ENCODE data around the gene QDPR.
A peak's percentile ranks its signal among the peaks of the same experiment; 100 is the strongest.

QDPR gene

DNA sequence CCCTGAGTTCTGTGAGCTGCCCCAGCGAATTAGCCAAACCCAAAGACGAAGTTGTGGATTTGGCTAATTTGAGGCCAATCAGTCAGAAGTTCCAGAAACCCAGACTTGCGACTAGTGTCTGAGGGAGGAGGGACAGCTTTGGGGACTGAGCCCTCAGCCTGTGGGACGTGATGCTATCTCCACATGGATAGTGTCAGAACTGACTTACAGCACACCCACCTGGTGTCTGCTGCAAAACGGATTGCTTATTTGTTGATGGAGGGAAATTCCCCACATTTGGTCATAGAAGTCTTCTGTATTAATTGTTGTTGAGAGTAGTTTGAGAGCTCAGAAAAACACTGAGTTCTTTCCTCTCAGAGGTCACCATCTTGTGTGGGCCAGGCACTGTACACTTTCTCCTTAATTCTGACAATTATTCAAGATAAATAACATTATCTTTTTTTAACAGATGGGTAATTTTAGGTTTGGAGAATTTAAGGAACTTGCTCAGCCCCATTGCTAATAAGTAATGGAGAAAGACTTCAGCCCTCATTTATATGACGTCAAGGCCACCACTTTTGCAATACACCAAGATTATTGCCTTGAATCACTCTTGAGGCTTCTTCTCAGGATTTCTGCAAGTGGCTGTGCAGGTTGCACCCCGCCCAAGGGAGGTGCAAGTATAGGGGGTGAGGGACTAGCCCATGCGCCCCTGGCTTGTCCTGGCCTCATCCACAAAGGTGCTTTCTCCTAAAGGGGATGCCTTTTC, 19.8 kb upstream of the QDPR start:
- DNase-seq (ENCODE audit: extremely low spot score, insufficient read length, low read depth): no peak
- no peak for FAIRE-seq

DNA sequence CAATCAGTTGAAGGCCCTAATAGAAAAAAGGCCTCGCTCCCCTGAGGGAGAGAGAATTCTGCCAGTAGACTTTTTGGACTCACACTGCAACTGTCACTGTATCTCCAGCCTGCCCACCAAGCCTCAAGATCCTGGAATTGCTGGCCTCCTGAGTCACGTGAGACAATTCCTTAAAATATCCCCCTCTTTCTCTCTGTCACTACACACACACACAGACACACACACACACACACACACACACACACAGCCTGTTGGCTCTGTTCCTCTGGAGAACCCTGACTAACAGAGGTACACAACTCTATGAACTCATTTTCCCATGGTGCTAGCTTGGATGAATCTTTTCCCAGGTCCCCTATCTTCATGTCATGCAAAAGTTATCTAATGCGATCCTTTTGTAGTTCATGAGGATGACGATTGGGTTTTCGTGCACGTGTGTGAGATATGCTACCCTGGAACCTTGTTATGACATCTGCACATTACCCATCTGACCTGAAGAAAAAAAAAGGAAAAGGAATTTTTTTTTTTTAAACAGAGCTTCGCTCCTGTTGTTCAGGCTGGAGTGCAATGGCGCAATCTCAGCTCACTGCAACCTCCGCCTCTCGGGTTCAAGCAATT, 16.8 kb upstream of the QDPR start:
- DNase-seq (ENCODE audit: extremely low spot score, insufficient read length, low read depth): no peak
- no peak for FAIRE-seq

DNA sequence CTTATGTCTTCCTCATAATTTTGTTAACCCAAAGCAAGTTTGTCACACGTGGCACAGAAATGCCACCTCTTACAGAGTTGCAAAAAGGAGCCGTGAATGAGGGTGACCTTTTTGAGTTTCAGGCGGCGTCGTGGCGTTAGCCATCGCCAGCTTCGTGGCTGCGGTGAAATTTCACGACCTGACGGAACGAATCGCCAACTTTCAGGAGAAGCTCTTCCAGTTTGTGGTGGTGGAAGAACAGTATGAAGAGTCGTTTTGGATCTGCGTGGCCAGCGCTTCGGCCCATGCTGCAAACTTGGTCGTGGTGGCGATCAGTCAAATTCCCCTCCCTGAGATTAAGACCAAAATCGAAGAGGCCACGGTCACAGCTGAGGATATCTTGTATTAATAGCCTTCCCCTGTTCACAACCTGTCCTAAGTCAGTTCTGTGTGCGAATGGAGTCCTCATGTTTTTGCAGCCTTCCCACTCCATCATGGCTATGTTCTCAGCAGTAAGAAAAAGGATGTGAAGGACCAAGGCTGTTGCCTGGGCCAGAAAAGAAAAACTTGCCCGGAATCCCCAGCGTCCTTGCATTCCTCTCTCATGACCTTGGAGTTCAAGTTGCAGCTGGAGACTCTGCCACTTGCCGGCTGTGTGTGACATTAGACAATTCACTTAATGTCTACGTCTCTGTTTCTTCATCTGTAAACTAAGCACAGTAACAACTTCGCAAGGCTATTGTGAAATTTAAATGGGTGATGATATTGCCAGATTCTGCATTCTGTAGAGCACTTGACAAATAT, 15.0 kb upstream of the QDPR start:
- FAIRE-seq (no peak), DNase-seq (ENCODE audit: extremely low spot score, insufficient read length, low read depth) (no peak)

DNA sequence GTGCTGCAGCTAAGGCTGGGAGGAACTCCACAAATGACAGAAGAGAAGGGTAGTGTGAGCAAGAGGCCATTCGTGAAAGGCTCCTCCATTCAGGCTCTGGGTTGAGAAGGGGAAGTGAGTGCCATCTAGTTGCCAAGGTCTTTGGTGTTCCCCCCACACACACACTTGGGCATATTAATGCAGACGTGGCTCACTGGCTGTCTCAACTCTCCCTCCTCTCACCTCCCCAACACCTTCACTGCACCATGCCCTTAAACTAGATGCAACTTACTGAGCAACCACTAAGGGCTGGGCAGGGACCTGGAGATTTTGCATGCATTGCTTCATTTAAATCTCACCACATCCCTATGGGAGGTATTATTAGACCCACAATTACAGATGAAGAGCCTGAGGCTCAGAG, 11.8 kb upstream of the QDPR start:
- DNase-seq (ENCODE audit: extremely low spot score, insufficient read length, low read depth) (no peak), FAIRE-seq (no peak)

DNA sequence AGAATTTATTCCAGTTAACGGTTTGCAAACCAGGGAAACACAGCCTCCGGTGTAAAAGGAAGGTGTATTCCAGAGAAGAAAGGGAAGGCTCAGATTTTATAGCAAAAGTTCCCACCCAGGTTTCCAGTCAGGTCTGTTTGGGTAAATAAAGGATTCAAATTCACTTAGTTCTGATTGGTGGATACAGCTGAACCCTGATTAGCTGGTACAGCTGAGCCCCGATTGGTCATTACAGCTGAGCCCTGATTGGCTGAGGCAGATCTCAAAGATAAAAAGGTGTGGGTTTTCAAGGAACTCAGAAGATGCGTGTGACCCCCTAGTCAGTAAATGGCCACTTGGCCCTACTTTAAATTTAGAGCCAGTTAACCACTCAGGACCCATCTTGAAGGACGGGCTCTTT, 9.7 kb upstream of the QDPR start:
- no peak for FAIRE-seq
- no peak for DNase-seq (ENCODE audit: extremely low spot score, insufficient read length, low read depth)

DNA sequence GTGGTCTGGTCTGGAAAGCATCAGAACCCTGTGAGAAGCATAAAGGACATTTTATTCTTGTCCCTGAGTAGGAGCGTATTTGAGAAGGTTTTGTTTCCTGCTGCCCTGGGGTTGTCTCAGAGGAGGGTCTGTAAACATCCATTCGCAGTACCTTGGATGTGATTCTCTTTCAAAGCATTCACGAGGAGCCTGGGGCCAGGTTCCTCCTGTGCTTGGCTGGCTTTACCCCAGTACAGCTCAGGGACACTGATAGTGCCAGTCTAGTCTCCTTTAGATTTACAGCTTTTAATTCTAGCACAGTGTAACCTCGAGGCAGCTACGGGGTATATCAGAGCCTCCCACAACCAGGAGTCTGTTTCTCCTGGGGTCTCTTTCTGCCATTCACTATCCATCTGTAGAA, 5.8 kb upstream of the QDPR start:
- DNase-seq (ENCODE audit: extremely low spot score, insufficient read length, low read depth) (no peak), FAIRE-seq (no peak)

DNA sequence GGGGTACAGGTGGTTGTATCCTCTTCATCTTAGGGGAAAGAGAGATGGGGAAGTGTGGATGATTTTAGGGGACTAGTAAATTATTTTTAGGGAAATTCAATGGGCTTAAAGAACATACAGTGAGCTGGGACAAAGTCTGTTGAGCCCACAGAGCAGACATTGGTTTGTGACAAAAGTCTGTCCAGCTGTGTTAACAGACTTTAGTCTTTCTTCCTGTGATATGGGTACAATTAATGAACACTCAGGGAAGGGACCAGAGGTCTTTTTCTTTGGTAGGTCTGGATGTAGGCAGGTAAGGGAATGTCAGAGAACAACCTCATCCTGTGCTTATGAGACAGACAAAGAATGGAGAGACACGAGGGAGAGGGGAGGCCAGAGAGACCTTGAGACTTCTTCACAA, 5.1 kb upstream of the QDPR start:
- FAIRE-seq: no peak
- no peak for DNase-seq (ENCODE audit: extremely low spot score, insufficient read length, low read depth)

DNA sequence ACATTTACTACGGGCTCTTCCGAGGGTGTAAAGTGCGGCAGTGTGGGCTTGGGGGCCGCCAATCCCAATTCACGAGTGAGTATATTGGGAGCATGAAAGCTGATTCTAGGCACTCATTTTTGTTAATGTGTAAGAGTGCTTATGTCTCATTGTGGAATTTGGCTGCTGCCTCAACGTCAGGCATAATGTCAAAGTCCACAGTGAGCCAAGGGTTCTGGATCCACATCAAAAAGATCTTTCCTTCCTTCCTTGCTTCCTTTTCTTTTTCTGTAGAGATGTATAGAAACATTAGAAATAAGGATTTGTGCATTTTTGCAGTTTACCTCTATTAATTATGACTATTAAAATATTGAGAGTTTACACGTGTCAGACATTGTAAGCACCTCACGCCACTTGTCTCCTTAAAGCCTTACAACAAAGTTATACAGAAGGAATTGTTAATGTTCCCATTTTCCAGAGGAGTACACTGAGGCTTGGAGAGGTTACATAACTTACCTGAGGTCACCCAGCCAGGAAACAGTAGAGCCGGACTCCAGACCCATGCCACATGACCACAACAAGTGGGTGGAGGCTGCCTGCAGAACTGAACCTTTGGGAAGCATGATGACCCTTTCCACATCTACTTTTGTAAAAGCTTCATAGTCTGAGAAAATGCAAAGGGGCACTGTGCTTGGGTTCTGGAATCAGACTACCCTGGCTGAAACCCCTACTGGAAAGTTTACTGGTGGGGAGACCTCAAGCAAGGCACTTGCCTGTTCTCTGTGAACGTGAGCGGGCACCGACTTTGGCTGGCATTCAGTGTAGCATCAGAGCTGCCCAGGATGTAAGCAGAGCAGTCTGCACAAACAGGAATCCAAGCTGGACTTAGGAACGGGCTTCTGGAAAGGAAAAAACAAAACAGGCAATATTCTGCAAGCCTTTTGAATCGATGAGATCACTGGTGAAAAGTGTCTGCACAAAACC, 3.8 kb upstream of the QDPR start:
- DNase-seq (ENCODE audit: extremely low spot score, insufficient read length, low read depth): no peak

DNA sequence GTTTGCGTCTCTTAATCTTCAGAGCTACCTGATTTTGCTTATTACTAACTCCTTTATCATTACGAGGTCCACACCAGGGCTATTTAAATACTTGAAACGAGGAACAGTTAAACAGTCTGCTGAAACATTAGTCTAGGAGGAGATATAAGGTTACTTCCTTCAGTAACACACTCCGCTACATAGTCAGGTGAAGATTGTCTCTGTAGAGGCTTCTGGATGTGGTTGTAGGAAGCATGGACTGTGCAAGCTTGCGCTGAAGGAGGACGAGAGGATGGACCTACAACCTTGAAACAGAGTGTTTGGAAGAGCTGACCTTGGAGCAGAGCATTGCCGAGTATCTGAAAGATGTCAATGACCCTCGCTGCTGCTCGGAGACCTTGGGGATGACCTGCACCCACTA, 3.0 kb upstream of the QDPR start, which contains the start of gene CLRN2:
TSS of gene CLRN2 (plus strand) at position 301 of the 400 bp plus-strand sequence. CDS start 102 bp downstream, outside the sequence.
- DNase-seq (ENCODE audit: extremely low spot score, insufficient read length, low read depth): no peak
- FAIRE-seq: no peak

More for the DNA sequence above, 3.8 kb upstream of the QDPR start:
- FAIRE-seq: no peak

DNA sequence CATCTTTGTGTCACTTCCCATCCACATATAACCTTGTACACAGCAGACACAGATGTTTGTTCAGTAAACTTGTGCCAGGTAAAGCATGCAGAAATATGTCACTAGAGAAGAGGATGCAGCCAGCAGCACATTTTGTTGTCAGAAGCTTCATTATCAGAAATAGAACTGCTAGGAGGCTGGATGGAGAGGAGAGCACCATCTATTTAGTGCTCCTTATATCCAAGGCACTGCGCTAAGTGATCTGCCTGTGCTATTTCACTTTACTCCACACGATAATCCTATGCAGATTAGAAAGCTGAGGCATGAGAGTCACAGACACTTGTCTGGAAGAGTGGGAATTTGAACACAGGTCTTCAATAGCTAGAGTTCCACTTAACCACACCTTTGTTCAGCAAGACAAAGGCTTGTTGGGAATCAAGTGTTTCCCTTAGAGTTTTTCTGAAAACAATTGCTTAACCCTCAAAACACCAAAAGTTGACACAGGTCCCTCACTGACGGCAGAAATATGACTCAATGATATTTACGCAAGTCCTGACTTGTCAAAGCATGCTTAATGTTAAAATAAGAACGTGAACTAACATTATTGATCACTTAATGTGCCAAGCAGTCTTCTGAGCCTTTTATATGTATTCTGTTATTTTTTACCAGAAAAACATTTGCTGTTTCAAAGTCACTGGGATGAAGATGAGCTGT, 1.2 kb upstream of the QDPR start:
- DNase-seq (ENCODE audit: extremely low spot score, insufficient read length, low read depth): no peak
- no peak for FAIRE-seq

DNA sequence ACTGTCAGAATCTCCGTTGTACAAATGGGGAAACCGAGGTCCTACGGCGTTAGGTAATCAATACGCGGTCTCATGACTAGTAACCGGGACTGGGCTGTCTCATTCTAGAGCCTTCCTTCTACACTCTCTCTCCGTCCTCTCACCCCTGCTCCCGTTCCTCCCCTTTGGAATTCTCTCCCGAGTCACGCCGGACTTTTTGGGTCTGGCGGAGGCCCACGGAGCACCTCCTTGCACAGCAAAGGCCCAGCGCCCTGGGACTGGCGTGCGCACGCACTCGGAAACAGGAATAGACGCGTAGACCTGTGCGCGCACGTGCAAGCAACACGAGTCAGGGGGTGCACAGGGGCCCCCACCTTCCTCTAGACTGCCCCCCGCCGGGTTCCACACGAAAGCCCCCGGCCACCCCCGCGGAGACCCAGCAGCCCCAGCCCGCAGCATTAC, 361 bp downstream of the QDPR start:
- peak; percentile 24 for FAIRE-seq
- DNase-seq (ENCODE audit: extremely low spot score, insufficient read length, low read depth): peak; percentile 30

DNA sequence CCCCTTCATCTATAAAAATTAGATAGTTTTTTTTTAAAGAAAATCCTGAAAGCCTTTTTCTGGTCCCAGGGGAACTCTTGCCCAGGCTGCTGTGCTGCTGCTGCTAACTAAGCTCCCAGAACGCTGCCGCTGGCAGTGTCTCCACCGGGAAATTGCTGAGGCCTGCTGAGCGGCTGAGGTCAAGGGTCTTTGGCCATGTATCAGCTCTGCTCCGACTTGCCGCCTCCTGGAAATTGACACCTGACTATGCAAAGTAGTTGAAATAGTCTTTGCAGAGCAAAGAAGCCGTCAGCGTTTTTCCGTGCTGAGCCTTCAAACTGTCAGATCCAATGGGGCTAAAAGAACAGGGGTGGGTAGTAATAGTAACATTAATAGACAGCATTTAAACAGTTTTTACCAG, 839 bp downstream of the QDPR start:
- DNase-seq (ENCODE audit: extremely low spot score, insufficient read length, low read depth) (no peak), FAIRE-seq (no peak)

DNA sequence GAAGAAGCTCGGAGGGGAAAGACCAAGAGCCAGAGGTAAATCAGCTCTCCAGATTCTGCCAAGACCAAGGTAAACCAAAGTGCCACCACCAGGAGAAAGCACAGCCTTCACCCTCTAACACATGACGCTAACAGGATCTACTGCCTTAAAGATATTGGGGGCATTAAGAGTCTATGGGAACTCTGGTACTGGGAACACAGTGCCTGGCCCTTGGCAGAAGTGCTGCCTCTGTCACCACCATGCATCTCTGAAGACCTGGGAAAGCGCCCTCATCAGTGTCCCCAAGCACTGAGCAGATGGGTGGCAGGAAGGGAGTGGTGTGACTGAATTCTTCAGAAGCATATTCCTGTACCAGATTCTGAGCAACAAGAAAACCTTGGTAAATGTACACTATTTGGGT, 1.3 kb downstream of the QDPR start:
- DNase-seq (ENCODE audit: extremely low spot score, insufficient read length, low read depth): no peak
- no peak for FAIRE-seq

DNA sequence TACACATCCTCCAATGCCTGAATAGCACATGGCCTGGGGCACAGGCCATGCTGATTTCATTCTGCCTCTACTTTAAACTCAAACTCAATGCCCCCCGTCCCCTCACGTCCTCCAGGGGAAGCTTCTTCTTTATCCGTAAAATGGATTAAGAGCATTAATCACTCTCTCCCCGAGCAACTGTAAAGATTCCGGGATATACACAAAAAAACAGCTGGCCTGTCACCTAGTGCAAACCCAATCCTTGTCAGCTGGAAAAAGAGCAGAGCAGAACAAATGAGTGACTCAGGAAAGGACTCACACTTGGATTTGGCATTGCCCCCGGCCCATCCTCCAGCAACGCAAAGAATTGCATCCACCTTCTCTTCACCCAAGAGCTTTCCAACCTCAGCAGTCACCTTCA, 7.8 kb downstream of the QDPR start:
- DNase-seq (ENCODE audit: extremely low spot score, insufficient read length, low read depth) (no peak), FAIRE-seq (no peak)

DNA sequence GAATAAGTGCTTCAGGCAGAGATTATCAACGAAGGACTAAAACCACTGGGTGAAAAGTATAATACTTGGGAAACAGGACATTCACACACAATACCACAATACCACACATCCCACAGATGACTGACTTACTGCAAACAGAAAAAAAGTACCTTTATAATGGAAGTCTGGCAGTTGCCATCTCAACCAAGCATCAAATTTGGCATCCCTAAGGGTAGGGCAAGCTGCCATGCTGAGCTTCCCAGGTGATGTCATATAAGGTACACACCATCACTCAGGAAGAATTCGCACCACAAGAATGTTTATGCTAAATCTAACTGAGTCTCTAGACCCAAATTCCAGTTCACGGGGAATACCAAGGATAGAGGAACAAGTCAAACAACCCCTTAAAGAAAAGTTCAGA, 9.1 kb downstream of the QDPR start:
- FAIRE-seq: no peak
- DNase-seq (ENCODE audit: extremely low spot score, insufficient read length, low read depth): no peak

DNA sequence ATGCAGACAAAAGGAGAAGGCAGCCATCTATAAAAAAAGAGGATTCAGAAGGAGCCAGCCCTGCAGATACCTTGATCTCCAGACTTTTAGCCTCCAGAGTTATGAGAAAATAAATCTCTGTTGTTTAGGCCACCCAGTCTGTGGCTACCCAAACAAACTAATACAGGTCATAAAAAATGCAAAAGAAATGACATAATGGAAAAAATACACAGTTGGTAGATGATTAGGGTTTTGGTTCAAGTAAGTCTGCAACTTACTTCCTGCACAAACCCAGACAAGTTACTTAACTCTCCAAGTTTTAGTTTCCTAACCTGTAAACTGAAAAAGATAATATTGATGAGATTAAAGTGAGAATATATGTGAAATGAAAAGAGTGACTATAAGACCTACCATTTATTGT, 11.3 kb downstream of the QDPR start:
- no peak for DNase-seq (ENCODE audit: extremely low spot score, insufficient read length, low read depth)
- peak; percentile 29 for FAIRE-seq

DNA sequence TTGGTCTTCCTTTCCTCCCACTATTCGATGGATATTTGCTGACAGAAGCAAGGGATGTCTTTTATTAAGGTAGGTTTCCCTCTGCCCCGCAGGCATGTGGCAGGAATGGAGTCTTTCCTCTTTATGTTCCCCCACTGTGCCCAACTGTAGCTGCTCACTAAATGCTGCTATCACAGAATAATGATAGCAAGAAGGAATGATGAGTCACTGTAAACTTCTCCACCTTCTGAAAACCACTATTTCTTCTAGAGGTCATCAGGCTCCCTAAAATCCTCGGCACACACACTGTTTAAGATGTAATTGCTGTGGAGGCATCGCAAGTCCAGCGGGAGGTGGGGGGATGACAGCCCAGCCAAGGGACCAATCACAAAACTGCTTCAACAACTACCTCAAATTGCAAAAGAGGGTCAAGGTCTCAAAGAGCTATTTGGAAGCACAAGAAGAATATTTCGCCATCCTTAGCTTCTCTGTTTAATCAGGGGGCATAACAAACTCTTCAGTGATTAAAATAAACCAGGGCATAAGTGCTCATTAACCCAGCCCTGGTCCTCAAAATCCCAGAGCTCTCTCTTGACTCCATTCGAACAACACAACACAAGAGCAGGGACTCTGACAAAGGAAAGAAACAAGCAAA, 13.9 kb downstream of the QDPR start:
- DNase-seq (ENCODE audit: extremely low spot score, insufficient read length, low read depth) (no peak), FAIRE-seq (no peak)

DNA sequence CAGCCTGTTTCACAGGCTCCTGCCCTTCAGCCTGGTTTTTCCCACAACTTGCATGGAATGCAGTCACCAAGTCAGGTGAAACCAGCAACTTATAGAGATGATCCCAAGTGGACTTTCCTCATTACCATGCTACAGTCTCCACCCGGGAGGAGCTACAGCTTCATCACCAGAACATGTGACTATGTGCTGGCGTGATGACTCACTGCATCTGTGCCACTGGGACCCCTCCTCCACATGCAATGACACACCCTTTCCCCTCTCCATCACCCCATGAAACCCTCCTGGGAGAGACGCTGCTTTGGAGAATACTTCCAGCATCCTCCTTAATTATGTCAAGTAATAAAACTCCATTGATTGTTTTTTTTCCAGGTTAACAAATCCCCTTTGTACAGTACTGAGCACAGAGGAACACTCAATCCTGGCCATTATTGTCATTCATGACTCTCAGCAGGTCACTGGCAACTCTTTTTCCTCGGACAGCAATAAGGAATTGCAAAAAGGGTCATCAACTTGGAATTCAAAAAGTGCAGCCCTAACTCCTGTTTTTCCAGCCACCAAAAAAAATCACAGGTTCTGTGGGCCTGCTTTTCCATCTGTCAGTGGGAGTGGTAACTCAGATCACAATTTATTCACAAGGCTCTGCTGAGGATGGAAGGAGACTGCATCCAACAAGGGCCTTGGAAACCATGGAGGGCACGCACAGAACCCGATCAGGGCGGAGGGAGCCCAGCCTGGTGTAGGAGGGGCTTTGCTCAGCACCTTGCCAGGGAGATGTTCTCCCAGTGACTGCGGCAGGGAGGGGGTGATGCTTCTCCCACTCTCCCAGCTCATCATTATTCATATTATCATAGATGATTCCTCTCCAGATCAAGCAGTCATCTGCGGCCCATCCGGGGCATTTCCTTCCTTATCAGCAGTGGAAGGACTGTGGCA, 17.4 kb downstream of the QDPR start:
- no peak for FAIRE-seq
- no peak for DNase-seq (ENCODE audit: extremely low spot score, insufficient read length, low read depth)

Measured in GM18507 (cell line).